IMR-90 (cell line): Measurements from ENCODE around the gene ORC1. TPM values are rescaled to one million over a fixed set of nuclear protein-coding genes. Genes with fewer than 3 reads are reported as not detected.

Experiments
- ATAC-seq: fragments of 200-7000 bp; cut with Tn5 transposase; 2 replicates; pipeline ENCODE4 v1.9.1; 2020; ENCODE audit warnings: low read depth, mild to moderate bottlenecking, moderate library complexity
- BruUV-seq: library from RNA; stranded (reverse); fragments of 400-500 nt; replicated peaks from 2 replicates; lab custom pipeline; 2021; lab: Mats Ljungman, UMichigan
- CTCF ChIA-PET: fragments of 300-600 bp; formaldehyde crosslinking; extraction: SDS; loops from one replicate; lab custom pipeline; 2021; ENCODE audit warnings: antibody characterized with exemption; lab: Yijun Ruan, JAX
- POLR2A ChIA-PET: fragments of 300-600 bp; sonication (Branson Sonifier 250); formaldehyde crosslinking; loops from one replicate; lab custom pipeline; 2022; ENCODE audit warnings: antibody characterized with exemption; ENCODE audit not compliant: unreplicated experiment; lab: Charles Lee
- DNase-seq: peaks from one replicate; pipeline ENCODE4 v3.0.0; 2013
- H2AFZ ChIP-seq: replicated peaks from 2 replicates; pipeline ENCODE3; 2013; ENCODE audit warnings: low read length, mild to moderate bottlenecking; ENCODE audit not compliant: poor library complexity
- H2AK5ac ChIP-seq: 2 replicates; pipeline ENCODE4 v1.6.1; 2013; ENCODE audit warnings: low read depth, low read length, inconsistent platforms
- H2AK9ac ChIP-seq: replicated peaks from 2 replicates; pipeline ENCODE3; 2013; ENCODE audit warnings: mild to moderate bottlenecking, low read depth, low read length, moderate library complexity; ENCODE audit not compliant: poor library complexity
- H2BK120ac ChIP-seq: 2 replicates; pipeline ENCODE4 v1.6.1; 2013; ENCODE audit warnings: low read depth, low read length, inconsistent platforms
- H2BK15ac ChIP-seq: 3 replicates; pipeline ENCODE4 v1.6.1; 2013; ENCODE audit warnings: low read depth, low read length, inconsistent platforms
- H2BK20ac ChIP-seq: 2 replicates; pipeline ENCODE4 v1.6.1; 2013; ENCODE audit warnings: low read depth, mild to moderate bottlenecking, inconsistent platforms, low read length, moderate library complexity
- H2BK5ac ChIP-seq: 2 replicates; pipeline ENCODE4 v1.6.1; 2013; ENCODE audit warnings: mild to moderate bottlenecking, low read depth, low read length, inconsistent platforms; ENCODE audit not compliant: poor library complexity, severe bottlenecking
- H3K14ac ChIP-seq: replicated peaks from 2 replicates; pipeline ENCODE4 v1.6.1; 2013; ENCODE audit warnings: low read depth, low read length, inconsistent platforms
- H3K18ac ChIP-seq: 2 replicates; pipeline ENCODE4 v1.6.1; 2013; ENCODE audit warnings: low read depth, low read length, control low read depth
- H3K23ac ChIP-seq: 2 replicates; pipeline ENCODE4 v1.6.1; 2013; ENCODE audit warnings: low read depth, low read length, inconsistent platforms
- H3K27ac ChIP-seq: 2 replicates; pipeline ENCODE4 v1.5.1; 2013; ENCODE audit warnings: mild to moderate bottlenecking, control low read depth, low read length; ENCODE audit not compliant: insufficient read depth
- H3K27me3 ChIP-seq: 2 replicates; pipeline ENCODE4 v1.6.1; 2013; ENCODE audit warnings: low read length; ENCODE audit not compliant: control insufficient read depth, insufficient read depth
- H3K36me3 ChIP-seq: 2 replicates; pipeline ENCODE4 v1.6.1; 2013; ENCODE audit warnings: low read length, mixed read lengths; ENCODE audit not compliant: control insufficient read depth, insufficient read depth
- H3K4ac ChIP-seq: 2 replicates; pipeline ENCODE4 v1.6.1; 2013; ENCODE audit warnings: low read depth, low read length, inconsistent platforms
- H3K4me1 ChIP-seq: 2 replicates; pipeline ENCODE4 v1.6.1; 2013; ENCODE audit warnings: low read length, mixed read lengths; ENCODE audit not compliant: control insufficient read depth, insufficient read depth
- H3K4me2 ChIP-seq: 2 replicates; pipeline ENCODE4 v1.6.1; 2013; ENCODE audit warnings: low read depth, mild to moderate bottlenecking, control low read depth, low read length, moderate library complexity
- H3K4me3 ChIP-seq: 2 replicates; pipeline ENCODE4 v1.5.1; 2013; ENCODE audit warnings: low read depth, mild to moderate bottlenecking, control low read depth, low read length, moderate library complexity; ENCODE audit not compliant: insufficient read depth
- H3K56ac ChIP-seq: 2 replicates; pipeline ENCODE4 v1.6.1; 2013; ENCODE audit warnings: low read length, inconsistent platforms; ENCODE audit not compliant: insufficient read depth; ENCODE audit errors: extremely low read depth
- H3K79me1 ChIP-seq, 2 experiments: 2 replicates each; pipeline ENCODE4 v1.6.1; 2013; ENCODE audit warnings: low read length in 2 of 2, inconsistent platforms in 1 of 2, low read depth in 1 of 2
- H3K9ac ChIP-seq: 2 replicates; pipeline ENCODE4 v1.6.1; 2013; ENCODE audit warnings: low read depth, low read length, control low read depth
- H3K9me1 ChIP-seq: 2 replicates; pipeline ENCODE4 v1.6.1; 2013; ENCODE audit warnings: low read length, inconsistent platforms; ENCODE audit not compliant: insufficient read depth
- H3K9me3 ChIP-seq: 2 replicates; pipeline ENCODE4 v1.6.1; 2013; ENCODE audit warnings: low read length; ENCODE audit not compliant: control insufficient read depth, insufficient read depth
- H4K20me1 ChIP-seq: 2 replicates; pipeline ENCODE4 v1.6.1; 2013; ENCODE audit warnings: low read length, inconsistent platforms; ENCODE audit not compliant: insufficient read depth
- H4K5ac ChIP-seq: 2 replicates; pipeline ENCODE4 v1.6.1; 2013; ENCODE audit warnings: mild to moderate bottlenecking, low read depth, low read length, control low read depth
- H4K8ac ChIP-seq, 2 experiments: 2 replicates each; pipeline ENCODE4 v1.6.1; 2013; ENCODE audit warnings: low read depth in 2 of 2, low read length in 2 of 2, control low read depth in 1 of 2, inconsistent platforms in 1 of 2
- H4K91ac ChIP-seq: 2 replicates; pipeline ENCODE4 v1.6.1; 2013; ENCODE audit warnings: low read depth, low read length, inconsistent platforms; ENCODE audit not compliant: insufficient read depth
- BHLHE40 ChIP-seq: fragments of 150-350 bp; IDR thresholded peaks from 2 replicates; pipeline ENCODE4 v1.6.1; 2016; ENCODE audit warnings: mild to moderate bottlenecking, low read depth, low read length
- CEBPB ChIP-seq: IDR thresholded peaks from 2 replicates; pipeline ENCODE4 v1.6.1; 2012; ENCODE audit warnings: low read depth, low read length, improper control_type of control experiment
- CHD1 ChIP-seq: IDR thresholded peaks from 2 replicates; pipeline ENCODE4 v1.6.1; 2012; ENCODE audit warnings: low read depth, low read length, improper control_type of control experiment
- CTCF ChIP-seq: conservative IDR thresholded peaks from 2 replicates; pipeline ENCODE4 v1.5.1; 2012; ENCODE audit warnings: mild to moderate bottlenecking, low read depth, low read length, improper control_type of control experiment
- ELK1 ChIP-seq: fragments of 150-350 bp; IDR thresholded peaks from 2 replicates; pipeline ENCODE4 v1.6.1; 2016; ENCODE audit warnings: low read depth, mild to moderate bottlenecking, low read length, moderate library complexity, borderline replicate concordance
- FOS ChIP-seq: fragments of 150-350 bp; IDR thresholded peaks from 2 replicates; pipeline ENCODE4 v1.6.1; 2016; ENCODE audit warnings: low read depth, low read length
- MAFK ChIP-seq: IDR thresholded peaks from 2 replicates; pipeline ENCODE4 v1.6.1; 2012; ENCODE audit warnings: low read depth, low read length, improper control_type of control experiment
- MAZ ChIP-seq: IDR thresholded peaks from 2 replicates; pipeline ENCODE4 v1.6.1; 2012; ENCODE audit warnings: low read depth, mild to moderate bottlenecking, low read length, improper control_type of control experiment, moderate library complexity, borderline replicate concordance
- MXI1 ChIP-seq: IDR thresholded peaks from 2 replicates; pipeline ENCODE4 v1.6.1; 2012; ENCODE audit warnings: low read depth, mild to moderate bottlenecking, low read length, moderate library complexity, borderline replicate concordance
- NFE2L2 ChIP-seq: fragments of 150-350 bp; IDR thresholded peaks from 2 replicates; pipeline ENCODE4 v1.6.1; 2016; ENCODE audit warnings: low read depth, mild to moderate bottlenecking, low read length
- POLR2A ChIP-seq: IDR thresholded peaks from 2 replicates; pipeline ENCODE4 v1.6.1; 2012; ENCODE audit warnings: mild to moderate bottlenecking, low read depth, low read length
- RAD21 ChIP-seq: IDR thresholded peaks from 2 replicates; pipeline ENCODE4 v1.6.1; 2012; ENCODE audit warnings: low read length, improper control_type of control experiment
- RCOR1 ChIP-seq: IDR thresholded peaks from 2 replicates; pipeline ENCODE4 v1.6.1; 2012; ENCODE audit warnings: mild to moderate bottlenecking, low read length, improper control_type of control experiment; ENCODE audit not compliant: insufficient replicate concordance
- RFX5 ChIP-seq: IDR thresholded peaks from 2 replicates; pipeline ENCODE4 v1.8.0; 2012; ENCODE audit warnings: low read depth, mild to moderate bottlenecking, low read length, moderate library complexity
- SMC3 ChIP-seq: fragments of 150-350 bp; IDR thresholded peaks from 2 replicates; pipeline ENCODE4 v1.6.1; 2016; ENCODE audit warnings: low read depth, mild to moderate bottlenecking, antibody characterized with exemption, low read length, moderate library complexity
- USF2 ChIP-seq: fragments of 150-350 bp; IDR thresholded peaks from 2 replicates; pipeline ENCODE4 v1.6.1; 2017; ENCODE audit warnings: mild to moderate bottlenecking, antibody characterized with exemption, low read length, low read depth
- WGBS, 2 experiments: methylation state at CpG; one replicate each; pipeline versions ENCODE4 v1.1.5 to v1.1.7; 2013; ENCODE audit warnings: missing lambda C conversion rate in 2 of 2; ENCODE audit not compliant: insufficient read length in 1 of 2; ENCODE audit errors: extremely low coverage in 2 of 2; 5-methylcytosine and 5-hydroxymethylcytosine counted together
- dilution Hi-C: fragments of 300-500 bp; cut with HindIII; formaldehyde crosslinking; loops from one replicate; pipeline ENCODE4 v1.14.3; 2018; ENCODE audit warnings: low sequenced_read_pairs; ENCODE audit not compliant: unreplicated experiment
- in situ Hi-C: fragments of 300-500 bp; cut with MboI; formaldehyde crosslinking; loops from 3 replicates; pipeline ENCODE4 v1.14.3; 2019; ENCODE audit warnings: low sequenced_read_pairs, inconsistent platforms, mixed read lengths
- intact Hi-C: fragments of 100-400 bp; cut with micrococcal nuclease; formaldehyde crosslinking; loops from 2 replicates; pipeline ENCODE4 v1.10.0; 2022
- polyA plus RNA-seq, 3 experiments: library from polyadenylated mRNA; depleted of rRNA; stranded (reverse); fragments of >200 nt; gene quantifications; 2 replicates each; pipeline ENCODE4 v1.2.3, GENCODE V29; 2012; ENCODE audit warnings: low replicate concordance in 1 of 3
- total RNA-seq: library from RNA; depleted of rRNA; stranded (reverse); fragments of >200 nt; gene quantifications from 2 replicates; pipeline ENCODE4 v1.2.3, GENCODE V29; 2012

Gene ORC1
- total and polyA plus RNA-seq, 2 of the 4 experiments (the other 2 are of a cell fraction), result 6.3 to 10.6 TPM

- Histone ChIP-seq H2BK120ac (no peak overlapping the region), H3K4me2 (no peak overlapping the region), H3K4me3 (no peak overlapping the region), H2AK5ac (no peak overlapping the region), H3K56ac (no peak overlapping the region), H3K14ac (no peak overlapping the region), H3K79me1 (peaks cover 0 to 3% of the 10 kb centered on the region in 2 experiments; a peak in 3 of 4 replicates), H4K8ac (no peak overlapping the region), H4K91ac (no peak overlapping the region), H3K4ac (no peak overlapping the region), H3K27me3 (no peaks in the 10 kb centered on the region), H3K9me3 (no peaks in the 10 kb centered on the region), H2BK15ac (no peak overlapping the region), H2BK5ac (no peak overlapping the region), H3K27ac (no peak overlapping the region), H2BK20ac (no peak overlapping the region), H4K5ac (no peak overlapping the region), H3K36me3 (peaks cover 22% of the 10 kb centered on the region), H4K20me1 (no peaks in the 10 kb centered on the region), H3K18ac (no peak overlapping the region), H2AFZ (no peak overlapping the region), H3K23ac (no peak overlapping the region), H2AK9ac (no peak overlapping the region), H3K9ac (no peak overlapping the region), H3K4me1 (no peaks in the 10 kb centered on the region), H3K9me1 (peaks cover 10% of the 10 kb centered on the region)
- CTCF ChIA-PET, result no interaction called here
- ATAC-seq (0 out of 2 replicates have a peak, but pooled peaks have one; percentile 29), DNase-seq (no peak)
- POLR2A ChIA-PET, result no interaction called here
- dilution Hi-C loops (no loop called here), intact Hi-C loops (no loop called here), in situ Hi-C loops (no loop called here)
- BruUV-seq, result no TSS peak
- no peak for TF ChIP-seq RAD21
- TF ChIP-seq RCOR1, result no peak
- TF ChIP-seq POLR2A, result no peak
- no peak for TF ChIP-seq CEBPB
- TF ChIP-seq USF2, result no peak
- no peak for TF ChIP-seq SMC3
- TF ChIP-seq MAZ, result no peak
- no peak for TF ChIP-seq MAFK
- TF ChIP-seq BHLHE40, result no peak
- no peak for TF ChIP-seq CTCF
- TF ChIP-seq CHD1, result no peak
- TF ChIP-seq FOS, result no peak
- TF ChIP-seq NFE2L2, result no peak
- TF ChIP-seq RFX5, result no peak
- no peak for TF ChIP-seq ELK1
- TF ChIP-seq MXI1, result no peak
- no CpG with 5 or more reads among the region's 1 CpG for WGBS, 2 experiments
Observed at GRCh38 chr1:52435650-52436049, 31.4 kb upstream of the ORC1 start.
